ENCODE data around the gene GHSR.

The GHSR gene

GRCh38 chr3:172465281-172465680 is 17.0 kb upstream of the GHSR start:
- Histone ChIP-seq H3K36me3 (ENCODE audit: low read length) (no peaks in the 10 kb centered on the region), H2AFZ (ENCODE audit: low read depth, low read length, severe bottlenecking) (no peak overlapping the region), H3K4me2 (ENCODE audit: low read depth, low read length, poor library complexity, severe bottlenecking) (no peak overlapping the region), H3K79me2 (ENCODE audit: insufficient read depth, low read length) (no peaks in the 10 kb centered on the region), H3K9me3 (ENCODE audit: insufficient read depth, low read length) (no peaks in the 10 kb centered on the region), H3K27ac (ENCODE audit: low read depth, low read length) (no peak overlapping the region), H3K9me2 (replicated peaks; ENCODE audit: insufficient read depth, low read length) (no peaks in the 10 kb centered on the region), H3K4me3 (ENCODE audit: insufficient read depth, low read length, poor library complexity, severe bottlenecking) (no peak overlapping the region), H3K9ac (ENCODE audit: low read length) (no peak overlapping the region), H3K27me3 (ENCODE audit: low read length) (no peaks in the 10 kb centered on the region), H3F3A (ENCODE audit: insufficient read depth) (no peaks in the 10 kb centered on the region), H4K20me1 (ENCODE audit: low read depth, low read length) (no peaks in the 10 kb centered on the region)
- TF ChIP-seq CTCF (IDR thresholded peaks at IDR 0.05; ENCODE audit: insufficient read depth, low read length, poor library complexity, severe bottlenecking) (no peak), EZH2phosphoT487 (conservative IDR thresholded peaks at IDR 0.05; ENCODE audit: low read length) (no peak)

GRCh38 chr3:172464306-172464705 is 16.1 kb upstream of the GHSR start:
- no peak overlapping the region for H3K27ac ChIP-seq (ENCODE audit: low read depth, low read length)
- H3K4me2 ChIP-seq (ENCODE audit: low read depth, low read length, poor library complexity, severe bottlenecking): no peak overlapping the region
- no peak overlapping the region for H3K4me3 ChIP-seq (ENCODE audit: insufficient read depth, low read length, poor library complexity, severe bottlenecking)
- no peaks in the 10 kb centered on the region for H3K79me2 ChIP-seq (ENCODE audit: insufficient read depth, low read length)
- no peaks in the 10 kb centered on the region for H3F3A ChIP-seq (ENCODE audit: insufficient read depth)
- no peaks in the 10 kb centered on the region for H3K27me3 ChIP-seq (ENCODE audit: low read length)
- no peaks in the 10 kb centered on the region for H3K36me3 ChIP-seq (ENCODE audit: low read length)
- H2AFZ ChIP-seq (ENCODE audit: low read depth, low read length, severe bottlenecking): no peak overlapping the region
- H3K9me3 ChIP-seq (ENCODE audit: insufficient read depth, low read length): no peaks in the 10 kb centered on the region
- H4K20me1 ChIP-seq (ENCODE audit: low read depth, low read length): no peaks in the 10 kb centered on the region
- H3K9ac ChIP-seq (ENCODE audit: low read length): no peak overlapping the region
- no peak for TF ChIP-seq EZH2phosphoT487 (conservative IDR thresholded peaks at IDR 0.05; ENCODE audit: low read length)
- TF ChIP-seq CTCF (IDR thresholded peaks at IDR 0.05; ENCODE audit: insufficient read depth, low read length, poor library complexity, severe bottlenecking): no peak
- H3K9me2 ChIP-seq (replicated peaks; ENCODE audit: insufficient read depth, low read length): no peaks in the 10 kb centered on the region

DNA sequence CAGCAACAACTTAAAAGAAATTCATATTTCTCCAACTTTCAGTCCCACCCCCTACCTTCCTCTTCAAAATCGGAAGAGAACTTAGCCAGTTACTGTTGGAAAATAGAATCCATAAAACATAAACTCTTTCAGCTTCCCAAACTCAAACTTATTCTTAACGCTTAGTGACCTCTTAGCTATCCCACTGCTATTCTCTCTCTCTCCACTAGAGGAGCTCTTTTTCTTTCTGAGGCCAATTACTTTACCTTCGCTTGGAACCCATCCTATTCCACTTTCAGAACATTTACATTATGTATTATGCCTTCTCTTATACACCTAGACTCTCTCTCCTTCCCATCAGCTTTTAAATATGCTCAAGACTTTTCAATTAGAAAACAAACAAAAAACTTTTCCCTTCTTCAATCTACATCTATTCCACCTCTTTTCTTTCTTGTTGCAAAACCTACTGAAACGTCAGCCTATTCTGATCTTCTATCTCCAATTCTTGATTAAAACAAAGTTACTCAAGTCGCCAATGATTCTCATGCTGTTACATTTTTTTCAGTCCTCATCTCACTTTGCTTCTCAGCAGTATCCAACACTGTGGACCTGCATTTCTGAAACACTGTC is 13.4 kb upstream of the GHSR start:
- H2AFZ ChIP-seq (ENCODE audit: low read depth, low read length, severe bottlenecking): no peak overlapping the region
- H3K4me3 ChIP-seq (ENCODE audit: insufficient read depth, low read length, poor library complexity, severe bottlenecking): no peak overlapping the region
- no peak overlapping the region for H3K4me2 ChIP-seq (ENCODE audit: low read depth, low read length, poor library complexity, severe bottlenecking)
- no peaks in the 10 kb centered on the region for H3F3A ChIP-seq (ENCODE audit: insufficient read depth)
- H3K9me2 ChIP-seq (replicated peaks; ENCODE audit: insufficient read depth, low read length): no peaks in the 10 kb centered on the region
- H3K79me2 ChIP-seq (ENCODE audit: insufficient read depth, low read length): no peaks in the 10 kb centered on the region
- no peaks in the 10 kb centered on the region for H3K36me3 ChIP-seq (ENCODE audit: low read length)
- H4K20me1 ChIP-seq (ENCODE audit: low read depth, low read length): no peaks in the 10 kb centered on the region
- no peak overlapping the region for H3K27ac ChIP-seq (ENCODE audit: low read depth, low read length)
- no peaks in the 10 kb centered on the region for H3K9me3 ChIP-seq (ENCODE audit: insufficient read depth, low read length)
- no peaks in the 10 kb centered on the region for H3K27me3 ChIP-seq (ENCODE audit: low read length)
- no peak overlapping the region for H3K9ac ChIP-seq (ENCODE audit: low read length)
- TF ChIP-seq EZH2phosphoT487 (conservative IDR thresholded peaks at IDR 0.05; ENCODE audit: low read length): no peak
- TF ChIP-seq CTCF (IDR thresholded peaks at IDR 0.05; ENCODE audit: insufficient read depth, low read length, poor library complexity, severe bottlenecking): peak; percentile 80
